ENCODE measurements around the gene HMG20A.

Gene HMG20A

DNA sequence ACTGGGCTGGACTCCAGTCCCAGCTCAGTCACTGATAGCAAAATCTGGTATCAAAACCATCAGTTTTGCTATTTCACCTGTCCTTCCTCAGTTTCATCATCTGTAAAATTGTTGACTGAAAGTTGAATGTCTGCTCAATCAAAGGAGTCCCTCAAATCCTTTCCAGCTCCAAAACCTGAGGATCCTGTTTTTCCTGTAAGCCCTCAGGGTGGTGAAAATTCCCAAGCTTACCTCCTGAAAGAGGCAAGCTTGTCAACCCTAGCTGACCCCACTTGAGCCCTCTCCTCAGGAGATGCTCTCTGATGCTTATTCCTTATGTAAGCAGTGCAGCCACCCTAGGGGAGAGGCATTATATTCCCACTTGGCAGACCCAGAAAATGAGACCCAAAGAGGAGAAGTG lies 82.6 kb downstream of the HMG20A start:
- DNase-seq, result no peak

DNA sequence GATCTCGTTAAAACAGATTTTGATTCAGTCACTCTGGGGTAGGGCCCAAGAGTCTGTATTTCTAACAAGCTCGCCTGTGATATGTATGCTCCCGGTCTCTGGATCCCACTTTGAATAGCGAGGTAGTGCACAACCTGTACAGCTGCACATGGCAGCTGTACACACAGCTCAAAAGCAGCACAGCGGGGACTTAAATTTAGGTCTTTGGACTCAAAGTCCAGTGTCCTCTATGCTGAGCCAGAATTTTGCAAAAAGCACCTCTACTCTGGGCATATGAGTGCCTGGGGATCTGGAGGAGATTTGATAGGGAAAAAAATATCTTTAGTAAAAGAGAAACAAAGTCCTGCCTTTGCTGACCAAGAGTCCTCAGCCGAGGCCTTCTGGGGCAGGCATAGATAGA lies 83.1 kb downstream of the HMG20A start:
- DNase-seq, result no peak

DNA sequence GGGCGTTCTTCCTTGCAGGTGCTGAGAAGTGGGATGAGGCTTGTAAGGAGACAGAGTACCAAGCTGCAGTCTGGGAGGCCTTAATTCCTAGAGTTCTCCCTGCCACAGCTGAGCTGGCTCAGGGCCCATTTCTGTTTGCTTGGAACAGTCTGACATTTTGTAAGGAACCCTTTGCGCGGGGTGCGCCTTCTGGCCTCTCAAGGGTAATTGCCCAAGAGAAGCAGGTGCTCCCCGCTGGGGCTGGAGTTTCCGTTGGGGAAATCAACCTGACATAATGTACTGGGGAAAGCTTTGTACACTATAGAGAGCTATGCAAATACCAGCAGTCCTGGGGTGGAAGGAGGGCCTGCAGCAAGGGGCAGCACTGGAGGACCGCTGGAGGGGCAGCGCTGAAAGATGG lies 83.6 kb downstream of the HMG20A start:
- no peak for DNase-seq

DNA sequence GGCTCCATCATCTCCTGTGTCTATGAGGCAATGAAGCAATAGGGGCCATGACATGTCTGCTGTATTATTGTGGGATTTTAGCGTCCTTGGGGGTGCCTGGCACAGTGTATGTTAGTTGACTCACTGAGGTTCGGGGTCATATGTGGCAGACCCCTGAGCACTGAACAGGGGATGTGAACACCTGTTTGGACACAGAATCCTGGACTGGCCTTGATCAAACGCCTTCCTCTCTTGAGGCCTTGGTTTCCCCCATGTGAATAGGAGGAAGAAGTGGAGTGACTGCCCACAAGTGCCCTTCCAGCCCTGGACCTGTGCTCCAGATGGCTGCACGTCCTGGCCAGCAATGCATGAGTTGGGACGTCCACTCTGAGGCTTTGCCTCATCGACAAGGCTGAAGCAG lies 84.2 kb downstream of the HMG20A start:
- DNase-seq, result no peak

DNA sequence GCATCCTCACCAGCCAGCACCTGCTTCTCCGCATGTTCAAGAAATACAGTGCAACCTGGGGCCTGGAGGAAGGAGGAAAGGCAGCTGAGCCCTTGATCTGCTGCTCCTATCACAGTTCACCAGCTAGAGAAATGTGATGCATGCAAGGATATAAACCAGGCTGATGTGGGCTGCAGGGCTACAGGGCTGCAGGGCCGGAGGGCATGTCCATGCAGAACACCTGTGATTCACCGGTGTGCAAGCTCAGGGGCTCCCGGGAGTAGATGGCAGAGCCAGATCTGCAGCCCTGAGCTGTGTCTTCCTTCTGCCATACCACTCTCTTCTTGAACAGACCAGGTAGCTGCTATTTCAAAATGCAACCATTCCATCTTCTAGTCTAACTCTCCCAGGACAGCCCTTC lies 84.9 kb downstream of the HMG20A start:
- no peak for DNase-seq

DNA sequence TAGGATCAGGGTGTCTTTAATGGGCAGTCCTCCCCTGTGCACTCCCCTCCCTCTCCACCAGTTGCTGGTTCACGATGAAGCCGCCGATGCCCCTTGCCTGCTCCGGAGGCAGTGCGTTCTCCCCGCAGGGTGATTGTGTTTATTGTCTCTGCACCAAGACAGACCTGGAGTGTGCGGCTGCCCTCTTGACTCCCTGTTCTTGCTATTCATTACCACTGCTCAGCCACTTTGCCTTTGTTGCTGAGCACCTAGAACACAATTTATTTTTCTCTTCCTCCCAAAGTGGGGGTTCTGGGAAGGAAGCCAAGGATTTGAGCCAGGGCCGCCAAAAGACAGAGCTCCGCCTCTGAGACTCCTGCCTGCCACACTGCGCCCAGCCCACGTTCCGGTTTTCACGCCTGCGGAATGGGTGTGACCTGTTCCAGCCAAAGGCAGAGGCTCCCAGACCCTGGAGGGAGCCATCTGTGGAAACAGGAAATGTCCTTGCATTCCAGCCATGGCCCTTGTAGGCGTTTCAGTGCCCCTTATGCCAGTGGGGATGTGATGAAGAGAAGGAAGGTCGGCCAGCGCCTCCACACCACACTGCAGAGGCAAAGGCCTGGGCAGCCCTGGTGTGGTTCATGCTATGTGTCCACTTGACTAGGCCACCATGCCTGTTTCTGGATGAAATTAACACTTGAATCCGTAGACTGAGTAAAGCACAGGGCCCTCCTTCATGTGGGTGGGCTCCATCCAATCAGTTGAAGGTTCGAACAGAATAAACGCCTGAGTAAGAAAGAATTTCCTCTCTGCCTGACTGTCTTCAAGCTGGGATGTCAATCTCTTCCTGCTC lies 85.8 kb downstream of the HMG20A start:
- no peak for DNase-seq

DNA sequence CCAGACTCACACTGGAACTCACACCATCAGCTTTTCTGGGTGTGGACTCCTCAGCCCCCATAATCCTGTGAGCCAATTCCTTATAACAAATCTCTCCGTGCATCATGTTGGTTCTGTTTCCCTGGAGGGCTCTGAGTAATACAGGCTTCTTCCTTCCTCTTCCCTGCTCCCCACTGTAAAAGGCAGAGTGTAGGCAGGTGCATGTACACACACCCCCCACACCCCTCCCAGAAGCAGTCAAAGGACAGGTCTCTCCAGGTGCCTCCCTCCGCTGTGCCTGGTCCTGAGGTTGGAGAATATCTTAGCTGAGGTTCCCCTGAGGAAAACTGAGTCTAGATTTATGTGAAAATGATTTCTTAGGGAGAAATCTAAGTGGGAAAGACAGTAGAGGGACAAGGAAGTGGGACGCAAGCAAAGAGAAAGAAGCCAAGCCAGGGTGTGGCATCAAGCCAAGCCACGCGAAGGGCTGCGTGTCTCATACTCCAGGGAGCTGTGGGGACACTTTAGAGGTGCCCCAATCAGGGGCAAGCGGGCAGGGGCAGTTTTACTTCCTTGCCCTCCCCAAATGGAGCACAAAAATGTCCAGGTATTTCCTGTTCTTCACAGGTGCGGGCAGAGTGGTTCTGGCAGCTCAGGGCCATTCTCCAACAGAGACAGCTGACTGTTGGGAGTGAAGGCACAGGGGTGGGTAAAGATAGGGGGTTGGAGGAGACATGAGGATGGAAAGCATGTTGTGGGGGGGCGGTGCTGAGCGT lies 86.6 kb downstream of the HMG20A start:
- DNase-seq, result no peak

DNA sequence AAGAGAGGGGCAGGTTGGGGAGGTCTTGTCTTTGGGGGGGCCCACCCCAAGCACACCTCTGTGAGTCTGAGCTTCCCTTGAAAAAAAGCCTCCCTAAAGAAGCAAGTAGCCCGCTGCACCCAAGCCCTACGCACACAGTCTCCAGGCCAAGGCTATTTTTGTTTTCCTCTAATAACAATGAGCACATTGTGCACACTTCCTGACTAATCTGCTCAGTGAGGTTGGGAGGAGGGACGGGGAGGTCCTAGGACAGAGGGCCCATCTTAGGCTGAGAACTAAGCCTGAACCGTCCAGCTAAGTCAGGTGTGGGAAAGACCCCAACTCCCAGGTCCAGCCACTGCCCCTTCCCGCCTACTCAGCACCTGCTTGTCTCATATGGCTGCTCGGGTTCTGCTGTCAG lies 87.2 kb downstream of the HMG20A start:
- no peak for DNase-seq

DNA sequence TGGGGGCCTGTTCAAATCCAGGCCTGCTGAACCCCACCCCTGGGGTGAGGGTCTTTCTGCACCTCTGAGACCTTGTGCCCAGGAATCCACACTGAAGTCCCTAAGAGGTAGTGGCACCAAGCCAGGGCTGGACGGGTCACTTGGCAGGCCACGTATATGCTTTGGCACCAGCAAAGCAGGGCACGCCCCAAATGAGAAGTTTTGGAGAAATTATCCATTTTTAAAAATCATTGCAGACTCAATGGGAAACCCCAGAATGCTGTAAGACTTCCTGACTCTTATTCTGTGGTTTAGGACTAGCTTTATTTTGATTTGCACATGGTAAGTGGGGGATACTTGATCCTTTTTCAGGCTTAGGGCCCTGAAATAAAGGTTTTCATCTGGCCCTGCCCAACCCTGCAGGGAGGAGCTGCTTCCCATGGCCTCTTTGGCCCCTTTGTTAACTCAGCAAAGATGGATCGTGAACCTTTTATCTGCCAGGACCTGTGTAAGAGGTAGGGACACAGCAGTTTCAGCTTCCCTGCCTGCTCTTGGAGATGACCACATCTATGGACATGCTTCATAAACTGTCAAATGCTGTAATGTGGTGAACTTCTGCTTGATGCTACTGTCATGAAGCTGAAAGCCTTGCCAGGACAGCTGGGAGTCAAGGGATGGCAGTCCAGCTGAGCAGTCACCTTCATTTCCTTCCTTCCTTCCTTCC lies 88.0 kb downstream of the HMG20A start:
- DNase-seq, result no peak

DNA sequence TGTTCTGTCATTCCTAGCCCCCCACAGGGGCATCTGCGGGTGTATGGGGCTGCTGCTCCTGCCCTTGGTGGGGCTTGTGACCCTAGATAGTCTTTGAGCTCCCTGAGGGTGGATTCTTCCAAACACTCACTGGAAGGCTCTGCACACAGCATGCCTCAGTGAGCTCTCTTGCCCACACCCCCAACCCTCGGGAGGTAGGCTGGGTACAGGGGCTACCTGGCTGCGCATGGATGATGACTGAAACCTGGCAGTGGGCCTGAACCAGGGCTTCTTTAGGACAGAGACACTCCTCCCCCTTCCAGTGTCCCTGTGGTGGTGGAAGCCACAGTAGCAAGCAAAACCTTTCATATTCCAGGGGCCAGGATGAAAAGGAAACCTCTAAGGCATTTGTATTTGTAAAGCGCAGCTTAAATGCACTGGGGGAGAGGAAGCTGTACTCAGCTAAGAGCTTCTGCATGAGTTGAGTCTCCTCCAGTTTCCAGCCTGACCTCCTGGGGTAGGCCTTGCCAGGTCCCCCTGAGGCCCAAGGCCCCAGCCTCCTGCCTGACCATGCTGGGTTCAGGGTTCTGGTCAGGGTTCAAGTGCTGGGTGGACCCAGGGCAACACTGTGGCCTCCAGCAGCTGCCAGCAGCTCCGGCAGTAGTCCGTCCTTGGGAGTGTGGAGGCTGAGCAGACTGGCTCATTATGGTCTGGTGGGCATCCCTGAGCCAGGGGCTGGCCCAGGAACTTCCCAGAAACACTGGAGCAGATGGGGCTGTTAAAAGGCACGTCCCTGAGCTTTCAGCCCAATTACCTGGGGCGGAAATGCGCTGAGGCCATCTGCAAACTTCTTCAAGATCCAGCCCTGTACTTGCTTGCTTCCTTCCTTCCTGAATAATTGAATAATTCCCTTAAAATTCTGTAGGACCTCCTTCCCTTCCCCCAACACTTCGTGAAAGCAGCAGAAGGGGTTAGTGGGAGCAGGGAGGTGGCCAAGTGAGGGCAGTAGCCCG lies 89.7 kb downstream of the HMG20A start:
- DNase-seq, result no peak

DNA sequence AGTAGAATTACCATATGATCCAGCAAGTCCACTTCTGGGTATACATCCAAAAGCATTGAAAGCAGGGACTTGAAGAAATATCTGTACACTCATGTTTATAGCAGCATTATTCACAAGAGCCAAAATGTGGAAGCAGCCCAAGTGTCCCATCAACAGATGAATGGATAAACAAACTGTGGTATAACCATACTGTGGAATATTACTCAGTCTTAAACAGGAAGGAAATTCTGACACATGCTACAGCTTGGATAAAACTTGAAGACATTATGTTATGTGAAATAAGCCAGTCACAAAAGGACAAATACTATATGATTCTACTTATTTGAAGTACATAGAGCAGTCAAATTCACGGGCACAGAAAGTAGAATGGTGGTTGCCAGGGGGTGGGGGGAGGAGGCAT lies 91.2 kb downstream of the HMG20A start:
- DNase-seq, result no peak

DNA sequence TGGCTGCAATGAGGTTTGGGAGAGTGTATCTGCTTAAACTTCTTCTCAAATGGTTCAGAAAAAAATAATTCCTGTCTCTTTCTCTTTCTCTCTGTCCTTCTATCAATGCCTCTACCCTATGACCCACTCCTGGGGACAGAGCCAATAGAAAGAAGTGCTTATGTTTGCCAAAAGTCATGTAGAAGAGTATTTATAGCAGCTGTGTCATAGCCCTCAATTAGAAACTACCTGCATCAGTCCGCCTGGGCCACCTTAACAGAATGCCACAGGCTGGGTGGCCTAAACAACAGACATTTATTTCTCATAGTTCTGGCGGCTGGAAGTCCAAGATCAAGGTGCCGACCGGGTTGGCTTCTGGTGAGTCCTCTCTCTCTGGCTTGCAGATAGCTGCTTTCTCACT lies 92.5 kb downstream of the HMG20A start:
- no peak for DNase-seq

DNA sequence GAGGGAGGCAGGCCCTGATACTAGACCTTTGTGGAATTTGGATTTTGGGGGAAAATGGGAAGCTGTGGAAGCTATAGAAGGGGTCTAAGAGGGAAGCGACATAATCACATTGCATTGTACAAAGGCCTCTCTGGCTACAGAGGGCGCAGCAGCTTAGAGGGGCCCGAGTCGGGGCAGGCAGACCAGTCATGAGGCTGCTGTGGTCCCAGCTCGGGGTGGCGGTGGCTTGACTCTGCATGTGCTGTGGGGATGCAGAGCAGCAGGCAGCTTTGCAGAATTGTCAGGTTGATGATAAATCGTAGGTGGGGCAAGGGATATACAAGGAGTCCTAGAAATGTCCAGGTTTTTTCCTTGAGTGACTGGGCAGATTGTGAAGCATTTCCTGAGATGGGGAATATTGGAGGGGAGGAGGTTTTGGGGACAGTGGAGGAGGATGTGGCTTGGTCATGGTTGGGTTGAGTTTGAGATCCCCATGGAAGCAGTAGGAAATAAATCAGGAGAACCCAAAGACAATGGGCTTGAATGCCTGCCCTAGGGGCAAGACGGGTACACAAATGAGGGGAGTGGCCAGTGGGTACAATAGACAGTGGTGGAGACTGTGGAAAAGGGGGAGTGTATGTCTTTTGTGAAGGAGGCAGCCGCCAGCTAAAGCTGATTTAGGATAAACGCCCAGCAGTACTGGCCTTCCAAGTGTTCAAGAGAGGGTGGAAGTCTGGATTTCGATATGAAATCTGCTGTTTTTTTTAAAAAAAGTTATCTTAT lies 94.1 kb downstream of the HMG20A start:
- no peak for DNase-seq

DNA sequence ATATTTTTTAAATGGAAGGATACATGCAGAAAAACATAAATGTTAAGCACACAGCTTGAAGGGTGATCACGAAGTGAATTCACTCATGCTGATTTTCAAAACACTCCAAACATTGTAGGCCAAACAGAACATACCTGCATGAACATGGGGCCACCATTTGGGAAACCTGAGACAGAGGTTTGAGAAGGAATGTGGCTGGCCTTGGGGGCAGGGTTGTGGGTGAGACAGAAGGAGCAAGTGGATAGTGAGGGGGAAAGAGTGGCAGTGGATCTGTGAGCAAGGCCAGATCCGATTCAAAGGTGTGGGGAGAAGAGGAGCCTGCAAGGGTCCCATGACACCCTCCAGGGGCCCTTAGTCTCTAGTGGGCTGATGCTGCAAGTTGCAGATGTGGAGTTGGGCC lies 94.9 kb downstream of the HMG20A start:
- DNase-seq, result no peak

DNA sequence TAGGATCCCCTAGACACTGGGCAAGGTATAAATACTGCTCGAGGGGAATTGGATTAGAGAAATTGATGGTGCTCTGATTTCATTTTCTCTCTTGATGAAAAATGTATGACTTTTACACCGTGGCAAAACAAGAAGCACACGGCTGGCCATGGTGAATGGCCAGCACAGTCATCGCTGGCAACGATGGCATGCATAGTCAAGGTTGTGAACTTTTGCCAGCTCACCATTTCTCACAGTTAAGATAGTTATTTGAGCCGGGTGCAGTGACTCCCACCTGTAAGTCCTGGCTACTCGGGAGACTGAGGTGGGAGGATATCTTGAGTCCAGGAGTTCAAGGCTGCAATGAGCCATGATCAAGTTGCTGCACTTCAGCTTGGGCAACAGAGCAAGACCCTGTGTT lies 95.4 kb downstream of the HMG20A start:
- DNase-seq, result no peak

DNA sequence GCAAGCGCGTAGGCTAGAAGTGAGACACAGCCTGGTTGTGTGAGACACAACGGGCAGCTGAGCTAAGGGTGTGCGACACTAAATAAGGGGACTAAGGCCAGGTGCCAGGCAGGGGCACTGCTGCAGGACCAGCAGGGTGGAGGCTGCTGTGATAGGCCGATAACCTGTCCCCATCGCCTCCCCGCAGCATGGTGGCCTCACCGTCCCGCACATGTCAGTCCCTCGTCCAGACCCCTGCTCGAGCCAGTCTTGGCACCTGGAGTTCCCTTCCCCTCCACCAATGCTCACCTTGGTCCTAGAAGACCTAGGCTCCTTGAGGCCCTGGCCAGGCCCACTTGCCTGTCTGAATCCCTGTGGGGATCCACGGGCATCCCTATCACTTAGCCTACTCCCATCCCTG lies 96.1 kb downstream of the HMG20A start:
- no peak for DNase-seq

DNA sequence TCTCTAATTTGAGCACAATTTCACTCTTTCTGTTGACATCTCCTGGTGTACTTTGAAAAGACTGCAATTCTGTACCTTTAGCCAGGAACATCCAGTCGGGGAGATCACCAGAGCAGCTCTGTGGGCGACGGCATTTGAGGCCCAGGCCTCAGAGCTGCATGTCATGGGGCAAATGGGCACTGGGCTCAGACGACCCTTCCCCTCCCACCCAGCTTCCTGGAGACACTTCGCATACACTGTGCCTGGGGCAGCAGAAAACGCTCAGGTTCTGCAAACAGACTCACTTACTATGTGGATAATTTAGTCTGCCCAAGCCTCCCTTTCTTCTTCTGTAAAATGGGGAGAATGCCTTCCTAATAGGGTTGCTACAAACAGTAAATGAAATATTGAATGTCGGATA lies 96.9 kb downstream of the HMG20A start:
- no peak for DNase-seq

DNA sequence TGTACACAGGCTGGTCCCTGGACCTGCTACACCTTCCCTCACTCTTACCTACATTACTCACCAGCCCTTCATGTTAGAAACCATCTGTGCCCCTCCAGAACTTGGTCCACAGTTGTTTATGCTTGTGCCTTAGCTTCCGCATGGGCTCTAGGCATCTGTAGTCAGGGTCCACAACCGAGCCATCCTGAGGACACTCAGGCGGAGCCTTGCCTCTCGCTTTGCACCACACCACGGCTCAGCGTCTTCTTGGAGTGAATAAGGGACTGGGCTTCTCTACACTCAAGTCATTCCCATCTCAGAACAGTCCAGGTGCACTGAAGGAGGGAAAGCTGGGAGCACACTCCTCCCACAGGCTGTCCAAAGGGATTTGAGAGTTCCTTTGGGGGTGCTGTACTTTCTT lies 97.8 kb downstream of the HMG20A start:
- no peak for DNase-seq

DNA sequence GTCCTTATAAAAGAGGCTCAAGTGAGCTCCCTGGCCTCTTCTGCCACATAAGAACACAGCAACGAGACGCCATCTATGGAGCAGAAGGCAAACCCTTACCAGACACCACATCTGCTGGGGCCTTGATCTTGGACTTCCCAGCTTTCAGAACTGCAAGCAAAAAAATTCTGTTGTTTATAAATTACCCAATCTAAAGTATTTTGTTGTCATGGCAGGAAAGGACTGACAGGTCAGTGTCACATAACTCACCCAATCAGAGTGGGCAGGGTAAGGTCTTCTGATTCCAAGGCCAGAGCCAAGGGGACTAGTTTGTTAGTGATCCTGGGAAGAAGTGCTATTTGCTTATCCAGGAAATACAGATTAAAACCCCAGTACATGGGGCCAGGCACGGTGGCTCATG lies 98.9 kb downstream of the HMG20A start:
- DNase-seq, result no peak

DNA sequence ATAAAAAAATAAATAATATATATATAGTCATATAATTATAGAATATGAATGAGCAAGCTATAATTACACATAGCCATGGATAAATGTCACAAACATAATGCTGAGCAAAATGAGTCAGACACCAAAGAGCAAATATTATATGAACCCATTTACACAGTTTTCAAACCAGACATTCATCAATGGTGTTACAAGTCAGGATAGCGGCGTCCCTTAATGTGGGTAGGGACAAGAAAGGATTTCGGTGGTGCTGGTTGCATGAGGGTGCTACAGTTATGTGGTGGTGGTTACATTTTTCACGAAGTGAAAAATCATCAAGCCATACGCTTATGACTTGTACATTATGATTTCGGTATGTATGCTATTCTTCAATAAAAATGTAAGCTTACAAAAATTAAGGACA lies 100.5 kb downstream of the HMG20A start:
- DNase-seq, result no peak

DNA sequence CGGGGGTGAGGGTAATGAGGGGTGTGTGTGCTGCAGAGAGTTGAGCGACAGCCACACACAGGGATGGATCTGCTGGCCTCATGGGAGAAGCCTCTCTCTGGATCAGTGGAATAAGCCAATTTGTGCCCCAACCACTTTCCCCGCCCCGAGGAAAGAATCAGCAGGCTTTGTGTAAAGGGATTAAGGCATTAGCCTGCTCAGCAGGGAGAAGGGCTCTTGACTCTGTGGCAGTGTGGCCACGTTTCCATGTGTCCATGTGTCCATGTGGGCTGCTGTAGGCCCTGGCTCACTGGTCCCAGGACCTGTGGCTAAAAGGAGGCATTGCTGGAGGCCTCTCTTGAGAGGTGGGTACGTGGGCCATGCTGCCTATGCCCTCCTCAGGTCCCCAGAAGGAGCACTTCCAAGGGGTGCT lies 104.7 kb downstream of the HMG20A start:
- no peak for DNase-seq

Measured in AML-193 (cell line).